NCI-H2196 treated with DMSO at 0.1 percent for 48 hours (cell line): Measurements from ENCODE around the gene HHIPL1.

Source experiments
- DNase-seq: peaks from one replicate; lab custom pipeline; 2025; ENCODE audit not compliant: unreplicated experiment; lab: John Stamatoyannopoulos, UW

HHIPL1 gene

DNA sequence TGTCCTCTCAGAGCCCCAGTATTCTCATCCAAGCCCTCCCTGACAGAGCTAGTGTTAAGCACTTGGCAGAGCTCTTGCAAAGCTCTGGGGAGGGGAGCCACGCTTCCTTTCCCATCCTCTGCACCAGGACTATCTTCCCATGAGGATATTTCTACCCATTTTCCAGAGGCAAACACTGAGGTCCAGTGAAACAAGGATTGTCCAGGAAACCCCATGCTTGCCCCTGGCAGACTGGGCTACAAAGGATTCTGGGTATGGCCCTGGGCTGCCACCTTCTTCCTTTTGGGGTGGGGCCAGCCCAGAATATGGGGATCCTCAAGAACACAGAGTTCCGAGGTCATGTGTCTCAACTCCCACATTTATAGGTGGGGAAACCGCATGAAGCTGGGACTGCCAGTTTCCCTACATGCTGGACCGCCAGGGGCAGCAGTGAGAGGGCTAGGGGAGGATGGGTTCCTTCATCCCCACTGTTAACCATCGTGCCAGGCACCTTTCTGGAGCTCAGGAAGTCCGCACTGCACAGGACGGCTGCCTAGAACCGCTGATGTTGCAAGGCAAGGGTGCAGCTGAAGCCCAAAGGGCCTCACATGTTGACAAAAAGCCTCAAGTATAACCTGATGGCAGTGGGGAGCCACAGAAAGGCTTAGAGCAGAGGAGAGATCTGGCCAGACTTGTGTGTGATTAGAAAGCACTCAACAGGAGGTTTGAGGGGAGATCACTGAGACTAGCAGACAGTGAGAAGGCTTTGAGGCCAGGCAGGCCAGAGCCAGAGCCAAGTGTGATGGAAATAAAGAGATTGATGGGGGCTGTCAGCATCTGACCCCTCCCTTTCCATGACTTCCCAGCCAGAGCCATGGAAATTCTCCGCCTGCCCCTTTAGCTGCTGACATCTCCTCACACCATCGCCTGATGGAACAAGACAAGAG, 35.4 kb upstream of the HHIPL1 start:
- DNase-seq: no peak

GRCh38 chr14:99611646-99612045, 33.3 kb upstream of the HHIPL1 start:
- DNase-seq: no peak

DNA sequence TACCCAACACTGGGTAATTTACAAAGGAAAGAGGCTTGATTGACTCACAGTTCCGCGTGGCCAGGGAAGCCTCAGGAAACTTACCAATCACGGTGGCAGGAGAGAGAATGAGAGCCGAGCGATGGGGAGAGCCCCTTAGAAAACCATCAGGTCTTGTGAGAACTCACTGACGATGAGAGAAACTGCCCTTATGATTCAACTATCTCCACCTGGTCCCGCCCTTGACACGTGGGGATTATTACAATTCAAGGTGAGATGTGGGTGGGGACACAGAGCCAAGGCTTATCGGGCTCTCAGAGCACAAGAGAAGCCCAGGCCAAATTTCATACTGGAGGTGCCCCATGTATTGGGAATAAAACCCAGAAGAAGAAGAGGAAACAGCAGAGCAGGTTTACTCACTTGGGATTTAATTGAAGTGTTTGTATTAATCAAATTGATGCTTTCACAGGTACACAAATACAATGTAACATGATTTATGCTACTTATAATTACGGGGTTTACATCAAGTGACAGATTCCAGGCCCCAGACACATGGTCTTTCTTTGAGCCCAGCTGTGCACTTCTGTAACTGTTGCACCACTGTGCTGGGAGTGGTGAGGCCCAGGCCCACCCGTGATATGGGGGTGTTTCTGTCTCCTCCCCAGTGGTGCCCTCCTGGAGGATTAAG, 32.7 kb upstream of the HHIPL1 start:
- no peak for DNase-seq

DNA sequence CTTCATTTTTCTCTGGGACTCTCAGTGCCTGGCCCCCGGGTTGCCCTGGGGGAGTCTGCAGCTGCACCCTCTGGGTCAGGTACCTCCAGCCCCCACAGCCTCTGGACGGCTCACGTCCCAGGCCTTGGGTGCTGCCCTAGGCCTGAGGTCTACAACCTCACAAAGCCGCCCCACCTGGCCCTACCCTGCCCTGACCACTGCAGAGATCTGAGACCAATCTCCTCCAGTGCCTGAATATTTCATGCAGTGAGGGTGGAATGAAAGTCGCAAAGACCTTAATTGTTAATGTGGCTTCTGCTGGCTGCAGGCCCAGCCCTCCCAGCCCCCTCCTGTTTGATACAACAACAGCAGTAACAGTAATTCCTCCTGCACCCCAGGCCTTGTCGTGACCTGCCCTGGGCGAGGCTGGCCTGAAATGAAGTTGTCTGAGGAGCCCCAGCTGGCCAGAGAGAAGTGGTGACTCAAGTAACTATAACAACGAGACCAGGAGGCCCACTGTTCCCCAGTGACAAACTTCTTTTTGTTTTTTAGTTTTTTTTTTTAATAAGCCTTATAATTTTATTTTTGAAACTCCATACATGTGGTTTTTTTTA, 32.1 kb upstream of the HHIPL1 start:
- no peak for DNase-seq

DNA sequence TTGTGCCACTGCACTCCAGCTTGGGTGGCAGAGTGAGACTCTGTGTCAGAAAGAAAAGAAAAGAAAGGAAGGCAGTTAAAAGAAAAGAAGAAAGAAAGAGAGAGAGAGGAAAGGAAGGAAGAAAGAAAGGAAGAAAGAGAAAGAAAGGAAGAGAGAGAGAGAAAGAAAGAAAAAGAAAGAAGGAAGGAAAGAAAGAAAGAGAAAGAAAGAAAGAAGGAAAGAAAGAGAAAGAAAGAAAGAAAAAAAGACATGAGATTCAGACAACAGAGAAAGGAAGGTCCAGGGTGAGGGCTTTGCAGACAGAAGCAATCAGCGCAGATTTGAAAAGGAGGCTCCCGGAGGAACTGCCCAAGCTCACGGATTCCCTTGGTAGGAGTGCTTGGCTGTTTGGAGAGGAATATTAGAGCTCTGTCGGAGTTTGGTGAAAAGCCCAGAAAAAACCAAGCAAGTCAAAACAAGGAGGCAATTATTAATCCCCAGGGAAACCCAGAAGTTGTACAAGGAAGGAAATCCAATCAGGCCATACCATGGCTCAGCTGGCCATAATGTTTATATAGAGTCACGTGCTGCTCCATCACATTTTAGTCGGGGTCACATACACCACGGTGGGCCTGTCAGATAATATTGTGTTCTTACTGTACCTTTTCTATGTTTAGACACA, 29.3 kb upstream of the HHIPL1 start:
- DNase-seq: no peak

- DNase-seq: no peak
Observed at GRCh38 chr14:99616832-99617800, 27.8 kb upstream of the HHIPL1 start.

DNA sequence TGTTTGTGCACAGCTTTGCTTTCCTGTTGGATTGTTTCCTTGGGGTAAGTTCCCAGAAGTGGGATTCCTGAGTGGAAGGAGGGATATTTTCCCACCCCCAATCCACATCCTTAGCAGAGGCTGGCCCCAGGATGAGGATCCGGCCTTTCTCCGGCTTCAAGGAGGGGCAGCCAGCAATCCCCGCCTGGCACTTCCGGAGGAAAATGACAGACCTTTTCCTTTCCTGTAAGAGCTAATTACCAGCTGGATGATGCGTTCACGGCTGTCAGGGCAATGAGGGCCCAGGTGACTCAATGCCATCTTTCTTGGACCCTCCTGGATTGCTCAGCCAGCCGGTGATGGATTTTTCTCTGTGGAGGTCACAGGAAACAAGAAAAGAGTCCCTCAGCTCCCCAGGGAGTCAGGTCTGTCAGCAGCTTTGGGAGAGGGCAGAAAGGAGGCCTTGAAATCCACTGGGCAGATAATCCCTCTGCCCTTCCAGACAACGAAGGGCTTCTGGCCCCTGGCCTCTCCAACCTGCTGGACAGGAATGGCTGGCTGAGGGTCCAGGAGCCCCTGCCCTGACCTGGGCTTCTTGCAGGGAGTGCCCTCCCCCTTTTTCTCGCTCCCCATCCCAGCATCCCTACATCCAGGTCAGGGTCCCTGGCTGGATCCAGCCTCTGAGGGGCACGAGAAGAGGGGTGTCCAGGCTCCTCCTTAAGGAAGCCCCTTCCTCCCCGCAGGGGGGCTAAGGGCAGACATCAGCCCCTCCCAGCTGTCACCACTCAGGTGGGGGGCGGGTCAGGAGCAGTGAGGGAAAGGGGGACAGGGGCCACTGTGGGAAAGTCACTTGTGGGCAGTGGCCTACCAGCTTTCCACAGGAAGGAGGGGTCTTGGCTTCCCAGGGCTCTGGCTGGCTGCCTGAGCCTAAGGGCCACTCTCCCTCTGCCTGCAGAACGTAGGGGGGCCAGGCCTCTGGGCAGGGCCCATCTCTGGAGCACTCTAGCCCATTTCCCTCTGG, 24.8 kb upstream of the HHIPL1 start:
- no peak for DNase-seq

DNA sequence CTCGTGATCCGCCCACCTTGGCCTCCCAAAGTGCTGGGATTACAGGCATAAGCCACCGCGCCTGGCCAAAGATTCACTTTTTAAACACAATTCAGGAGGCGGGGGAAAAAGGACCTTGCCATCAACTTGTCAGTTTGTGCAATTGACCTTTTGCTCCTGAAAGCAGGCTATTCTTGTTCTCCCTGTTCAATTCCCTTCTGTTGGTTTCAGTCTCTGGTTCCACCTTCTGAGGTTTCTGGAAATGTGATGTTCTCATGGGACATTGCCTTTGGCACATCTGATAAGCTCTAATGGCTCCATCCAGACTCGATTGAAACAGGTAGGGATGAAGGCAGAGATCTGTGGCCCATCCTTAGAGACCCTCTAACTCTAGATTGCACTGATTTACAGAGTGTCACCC, 23.0 kb upstream of the HHIPL1 start:
- no peak for DNase-seq

DNA sequence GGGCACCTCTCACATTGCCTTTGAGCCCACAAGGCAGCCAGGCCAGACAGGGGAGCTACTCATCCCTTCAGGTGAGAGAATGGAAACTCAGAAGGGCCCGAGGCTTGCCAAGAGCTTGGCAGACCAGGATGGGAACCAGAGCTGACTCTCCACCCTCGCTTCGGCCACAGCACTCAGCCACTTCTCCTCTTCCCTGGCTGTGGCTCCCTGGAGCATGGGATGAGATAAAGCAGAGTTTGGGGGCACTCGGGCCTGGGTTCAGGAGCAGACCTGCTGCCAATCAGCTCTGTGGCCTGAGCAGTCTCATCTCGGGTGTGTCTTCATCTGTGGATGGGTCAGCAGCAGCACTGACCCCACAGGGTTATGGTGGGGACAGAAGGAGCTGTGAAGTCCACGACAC, 20.9 kb upstream of the HHIPL1 start:
- no peak for DNase-seq

DNA sequence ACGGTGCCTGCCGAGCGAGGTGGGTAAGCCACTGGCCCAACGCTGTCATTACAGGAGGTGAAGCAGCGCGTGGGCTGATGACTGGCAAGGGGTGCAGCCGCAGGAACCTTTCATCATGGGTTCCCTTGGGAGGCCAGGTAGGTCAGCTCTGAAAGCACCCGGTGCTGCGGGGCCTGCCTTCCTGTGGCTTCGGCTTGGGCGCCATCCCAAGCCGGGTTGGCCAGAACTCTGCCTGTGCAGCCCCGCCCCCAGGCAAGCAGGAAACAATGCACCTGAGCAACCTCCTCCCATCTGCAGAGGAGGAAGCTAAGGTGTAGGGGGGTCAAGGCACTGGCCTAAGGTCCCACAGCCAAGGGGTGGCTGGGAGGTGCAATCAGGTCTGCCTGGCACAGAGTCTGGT, 20.0 kb upstream of the HHIPL1 start:
- DNase-seq: no peak

DNA sequence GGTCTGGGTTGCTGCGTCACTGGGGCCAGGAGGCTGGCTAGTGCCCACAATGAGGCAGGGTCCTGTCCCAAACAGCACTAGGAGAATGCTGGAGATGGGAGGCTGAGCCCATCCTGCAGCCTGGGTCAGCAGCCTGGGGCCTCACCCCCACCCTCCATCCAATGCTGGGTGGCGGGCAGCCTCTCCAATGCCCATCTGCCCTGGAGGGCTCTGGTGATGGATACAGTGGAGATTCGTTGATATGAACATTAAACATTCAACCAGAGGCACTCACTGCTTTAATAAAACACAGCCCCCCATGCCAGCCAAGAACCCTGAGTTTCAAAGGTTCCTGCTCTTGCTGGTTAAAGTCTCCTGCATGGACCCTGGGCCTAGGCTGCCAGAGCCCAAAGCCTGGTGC, 19.5 kb upstream of the HHIPL1 start:
- no peak for DNase-seq

GRCh38 chr14:99626041-99626648, 18.8 kb upstream of the HHIPL1 start:
- no peak for DNase-seq

DNA sequence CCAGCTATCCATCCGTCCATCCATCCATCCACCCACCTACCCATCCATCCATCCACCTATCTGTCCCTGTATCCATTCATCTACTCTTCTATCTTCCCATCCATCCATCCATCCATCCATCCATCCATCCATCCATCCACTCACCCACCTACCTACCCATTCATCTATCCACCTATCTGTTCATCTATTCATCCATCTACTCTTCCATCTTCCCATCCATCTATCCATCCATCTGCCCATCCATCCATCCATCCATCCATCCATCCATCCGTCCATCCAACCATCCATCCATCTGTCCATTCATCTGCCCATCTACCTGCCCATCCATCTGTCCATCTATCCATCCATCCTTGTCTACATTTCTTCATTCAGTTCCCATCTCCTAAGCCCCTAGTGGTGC, 17.8 kb upstream of the HHIPL1 start:
- DNase-seq: no peak

DNA sequence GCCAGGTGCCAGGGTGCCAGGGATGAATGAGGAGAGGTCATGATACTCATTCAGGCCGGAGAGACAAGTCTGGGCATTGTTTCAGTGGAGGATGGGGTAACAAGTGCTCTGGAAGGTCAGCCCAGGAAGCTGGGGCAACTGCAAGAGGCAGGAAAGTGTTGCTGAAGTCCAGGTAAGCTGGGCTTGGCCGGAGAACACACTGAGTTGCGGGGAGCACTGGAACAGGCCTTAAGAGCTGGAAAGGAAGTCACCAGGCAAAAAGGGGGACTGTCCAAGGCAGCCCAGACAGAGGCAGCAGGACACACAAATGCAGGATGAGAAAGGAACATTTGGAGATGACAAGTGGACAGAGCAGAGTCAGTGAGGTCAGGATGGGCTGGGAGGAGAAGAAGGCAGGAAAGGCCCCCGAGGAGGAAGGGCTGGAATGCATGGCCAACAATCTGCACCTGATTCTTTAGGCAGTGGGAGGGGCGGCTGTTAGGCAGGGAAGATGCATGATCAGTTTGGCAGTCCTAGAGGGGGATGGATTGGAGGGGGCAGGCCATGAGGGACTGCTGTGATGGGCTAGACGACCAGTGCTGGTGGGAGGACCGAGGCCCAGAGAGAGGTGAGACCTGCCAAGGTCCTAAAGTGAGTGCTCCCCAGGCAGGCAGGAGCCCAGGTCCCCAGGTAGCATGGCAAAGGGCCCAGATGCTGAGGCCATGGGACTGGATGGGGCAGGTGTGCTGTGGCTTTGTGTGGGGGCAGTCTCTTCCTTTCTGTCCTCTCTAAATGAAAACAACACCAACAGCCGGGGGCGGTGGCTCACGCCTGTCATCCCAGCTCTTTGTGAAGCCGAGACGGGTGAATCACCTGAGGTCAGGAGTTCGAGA, 17.2 kb upstream of the HHIPL1 start:
- no peak for DNase-seq

DNA sequence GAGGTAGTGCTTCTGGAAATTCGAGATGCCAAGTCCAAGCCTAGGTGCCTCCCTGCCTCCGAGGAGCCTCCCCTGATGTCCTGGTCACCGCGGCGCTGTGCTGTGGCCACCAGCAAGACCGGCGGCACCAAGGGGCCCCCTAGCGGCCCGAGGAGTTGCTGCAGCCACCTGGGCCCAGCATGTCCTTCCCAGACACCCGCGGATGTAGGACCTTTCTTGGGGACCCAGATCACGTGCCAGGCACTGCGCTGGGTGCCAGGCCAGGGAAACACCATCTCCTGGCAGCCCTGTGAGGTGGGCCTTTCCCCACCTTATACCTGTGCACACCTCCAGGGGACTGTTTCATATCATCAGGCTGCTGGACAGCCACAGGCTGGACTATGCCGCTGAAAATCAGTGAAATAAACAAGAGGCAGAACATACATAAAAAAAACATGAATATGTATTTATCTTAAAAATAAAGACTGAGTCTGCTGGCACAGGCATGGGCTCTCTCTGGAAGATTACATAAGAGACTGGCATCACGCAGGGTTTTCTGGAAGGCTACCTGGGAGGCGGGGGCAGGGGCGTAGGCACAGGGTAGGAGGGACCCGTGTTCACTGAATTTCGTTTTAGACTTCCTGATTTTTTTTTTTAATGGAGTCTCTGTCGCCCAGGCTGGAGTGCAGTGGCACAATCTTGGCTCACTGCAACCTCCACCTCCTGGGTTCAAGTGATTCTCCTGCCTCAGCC, 15.9 kb upstream of the HHIPL1 start:
- peak; percentile 32 for DNase-seq

DNA sequence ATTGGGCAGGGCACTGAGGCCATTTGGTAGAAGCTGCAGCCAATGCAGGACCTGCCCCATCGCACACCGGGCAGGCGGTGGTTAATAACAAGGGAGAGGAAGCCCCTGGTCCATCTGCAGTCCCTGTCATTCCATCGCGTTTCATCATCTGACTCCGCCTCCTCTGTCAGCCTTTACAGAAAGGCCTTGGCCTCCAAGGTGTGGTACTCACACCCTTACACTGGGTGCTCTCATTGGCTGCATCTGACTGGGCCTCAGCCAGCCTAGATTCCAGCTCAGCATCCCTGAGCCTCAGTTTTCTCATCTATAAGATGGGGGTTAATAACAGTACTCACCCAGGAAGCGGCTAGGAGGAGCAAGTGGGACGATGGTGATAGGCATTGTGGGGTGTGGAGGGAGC, 14.7 kb upstream of the HHIPL1 start:
- DNase-seq: no peak

DNA sequence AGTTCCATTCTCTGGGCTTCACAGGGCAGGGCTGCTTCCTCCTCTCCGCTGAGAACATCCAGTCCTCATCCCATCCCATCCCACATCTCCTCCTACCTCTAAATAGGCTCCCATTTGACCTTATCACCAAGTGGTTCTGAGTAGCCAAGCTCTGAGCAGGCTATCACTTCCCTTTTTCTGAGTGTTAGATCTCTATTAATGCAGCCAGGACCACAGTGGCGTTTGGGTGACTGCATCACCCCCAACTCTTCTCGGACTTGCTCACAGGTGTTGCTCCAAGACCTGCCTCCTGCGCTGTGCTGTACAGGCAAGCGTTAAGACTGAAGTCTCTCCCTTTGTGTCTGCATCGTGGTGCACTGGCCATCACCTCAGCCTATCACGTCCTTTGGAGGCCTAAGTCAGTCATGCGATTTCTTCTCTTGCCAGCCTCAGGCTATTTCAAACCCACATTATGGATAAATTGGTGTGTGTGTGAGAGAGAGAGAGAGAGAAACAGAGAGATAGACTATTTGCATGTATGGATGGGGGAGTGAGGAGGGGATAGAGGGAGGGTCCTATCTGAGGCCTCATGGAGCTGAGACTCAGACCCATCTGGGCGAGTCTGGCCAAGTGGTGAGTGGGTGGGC, 12.4 kb upstream of the HHIPL1 start:
- DNase-seq: no peak
